ENCODE data around the gene PLPPR2.
"Not testable (repeated sequence)": the region's sequence is repeated elsewhere in the genome, so short reads cannot be mapped to it uniquely, and the experiment has no call there.

Gene PLPPR2

DNA sequence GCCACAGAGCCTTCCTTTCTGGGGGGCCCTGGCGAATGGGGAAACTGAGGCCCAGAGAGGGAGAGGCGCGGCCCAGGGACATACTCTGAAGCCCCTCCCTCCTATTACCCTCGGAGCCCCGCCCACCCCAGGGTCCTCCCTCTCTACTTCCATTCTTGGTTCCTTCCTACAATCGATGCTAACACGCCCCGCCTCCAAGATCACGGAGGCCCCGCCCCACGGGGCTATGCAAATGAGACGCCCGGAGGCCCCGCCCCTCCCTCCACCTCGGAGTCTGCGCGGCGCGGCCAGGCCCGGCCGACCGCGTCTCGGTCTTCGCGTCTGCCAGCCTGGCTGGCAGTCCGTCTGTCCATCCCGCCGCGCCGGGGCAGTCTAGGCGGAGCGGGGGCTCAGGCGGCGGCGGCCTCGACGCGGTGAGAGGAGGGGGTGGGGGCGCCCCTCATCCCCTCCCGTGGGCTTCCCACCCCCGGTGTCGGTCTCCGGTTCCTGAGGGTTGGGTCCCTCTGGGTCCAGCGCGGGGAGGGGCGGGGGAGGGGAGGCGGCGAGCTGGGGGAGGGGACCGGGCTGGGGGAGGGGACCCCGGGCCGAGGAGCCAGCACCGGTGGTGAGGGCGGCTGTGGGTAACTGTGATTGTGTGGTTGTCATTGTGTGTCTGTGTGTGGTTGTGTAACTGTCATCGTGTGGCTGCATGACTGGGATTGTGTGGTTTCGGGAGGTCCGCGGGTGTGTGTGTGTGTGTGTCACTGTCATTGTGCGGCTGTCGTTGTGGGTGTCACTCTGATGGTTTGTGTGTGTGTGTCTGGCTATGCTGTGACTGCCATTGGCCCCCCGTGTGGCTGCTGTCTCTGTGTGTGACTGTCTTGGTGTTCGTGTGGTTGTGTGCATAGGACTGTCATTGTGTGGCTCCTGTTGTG, at the start of gene PLPPR2:
Gene PLPPR2, plus strand, starts transcription at position 273 of the 914 bp plus-strand sequence. CDS start 2,242 bp downstream, outside the sequence.
- DNase-seq, result peak; percentile 94

GRCh38 chr19:11306337-11306736, 48.9 kb upstream of the PLPPR2 start:
- no peak for DNase-seq

DNA sequence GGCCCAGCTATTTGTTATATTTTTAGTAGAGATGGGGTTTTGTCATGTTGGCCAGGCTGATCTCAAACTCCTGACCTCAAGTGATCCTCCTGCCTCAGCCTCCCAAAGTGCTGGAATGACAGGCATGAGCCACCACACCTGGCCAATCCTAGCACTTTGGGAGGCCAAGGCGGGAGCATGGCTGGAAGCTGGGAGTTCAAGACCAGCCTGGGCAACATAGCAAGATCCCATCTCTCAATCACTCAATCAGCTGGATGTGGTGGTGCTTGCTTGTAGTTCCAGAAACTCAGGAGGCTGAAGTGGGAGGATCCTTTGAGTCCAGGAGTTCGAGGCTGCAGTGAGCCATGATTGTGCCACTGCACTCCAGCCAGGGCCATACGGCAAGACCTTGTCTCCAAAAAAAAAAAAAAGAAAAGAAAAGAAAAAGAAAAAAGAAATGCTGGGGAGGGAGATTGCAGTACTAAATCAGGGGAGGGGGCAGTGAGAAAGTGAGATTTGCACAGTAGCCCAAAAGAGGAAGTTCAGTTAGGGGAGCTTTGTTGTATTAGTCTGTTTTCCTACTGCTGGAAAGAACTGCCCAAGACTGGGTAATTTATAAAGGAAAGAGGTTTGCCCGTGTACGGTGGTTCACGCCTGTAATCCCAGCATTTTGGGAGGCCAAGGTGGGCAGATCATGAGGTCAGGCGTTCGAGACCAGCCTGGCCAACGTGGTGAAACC, 34.8 kb upstream of the PLPPR2 start:
- DNase-seq, result not testable (repeated sequence)

GRCh38 chr19:11321191-11322126, 33.8 kb upstream of the PLPPR2 start:
- no peak for DNase-seq

DNA sequence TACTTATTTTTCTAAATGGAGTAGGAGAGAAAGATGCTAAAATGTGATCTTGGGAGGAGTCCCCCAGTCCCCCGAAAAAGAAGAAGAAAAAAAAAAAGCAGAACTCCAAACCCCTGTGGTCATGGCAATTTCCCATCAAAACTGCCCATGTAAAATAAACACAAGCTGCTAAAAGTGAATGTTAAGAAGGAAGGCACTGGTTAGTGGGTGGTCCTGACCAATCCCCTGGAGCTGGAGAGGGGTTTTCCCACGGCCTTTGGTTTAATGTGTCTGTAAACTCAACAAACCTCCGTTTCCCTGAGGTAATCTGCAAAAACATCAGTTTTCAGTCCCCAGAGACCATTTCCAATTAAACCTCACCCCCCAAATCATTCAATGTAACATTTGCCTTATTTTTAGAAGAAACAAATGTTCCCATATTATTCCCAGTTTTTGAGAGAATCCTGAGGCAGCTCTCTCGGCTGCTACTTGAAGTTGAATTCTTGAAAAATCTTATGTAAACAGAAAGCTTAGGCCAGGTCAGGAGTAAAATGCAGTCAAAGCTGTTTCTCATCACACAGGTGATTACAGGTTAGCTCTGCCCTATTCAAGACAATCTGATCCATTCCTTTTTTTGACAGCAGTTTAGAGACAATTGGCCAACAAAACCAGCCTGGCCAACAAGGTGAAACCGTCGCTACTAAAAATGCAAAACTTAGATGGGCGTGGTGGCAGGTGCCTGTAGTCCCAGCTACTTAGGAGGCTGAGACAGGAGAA, 32.8 kb upstream of the PLPPR2 start:
- DNase-seq, result no peak

- no peak for DNase-seq
These were observed 31.6 kb upstream of the PLPPR2 start for GRCh38 chr19:11323601-11324078.

DNA sequence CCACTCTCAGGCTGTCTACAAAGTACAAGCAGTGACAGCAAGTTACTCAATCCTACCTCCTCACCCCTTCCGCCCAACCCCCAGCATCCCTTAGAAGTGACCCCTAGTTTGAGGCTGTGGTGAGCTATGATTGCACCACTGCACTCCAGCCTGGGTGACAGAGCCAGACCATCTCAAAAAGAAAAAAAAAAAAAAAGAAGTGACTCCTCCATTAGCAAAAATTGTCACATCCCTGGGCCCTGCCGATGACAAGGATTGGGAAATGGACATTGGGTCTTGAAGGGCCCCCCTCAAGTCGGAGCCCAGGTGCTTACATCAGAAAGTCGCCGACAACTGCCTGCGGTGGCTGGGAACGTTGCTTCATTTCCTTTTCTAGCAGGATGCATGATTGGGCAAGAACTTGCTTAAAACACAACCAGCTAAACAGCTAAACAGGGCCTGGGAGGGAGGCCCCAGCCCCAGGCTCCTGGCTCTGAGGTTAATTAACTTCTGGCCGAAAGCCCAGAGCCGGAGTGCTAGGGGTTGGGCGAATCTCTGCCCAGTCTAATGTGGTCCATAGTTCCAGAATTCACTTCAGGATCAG, 31.1 kb upstream of the PLPPR2 start:
- DNase-seq, result peak; percentile 48

GRCh38 chr19:11324748-11325389, 30.4 kb upstream of the PLPPR2 start:
- DNase-seq, result no peak

- DNase-seq, result no peak
These were observed 29.7 kb upstream of the PLPPR2 start for GRCh38 chr19:11325544-11325943.

GRCh38 chr19:11330127-11330526, 25.1 kb upstream of the PLPPR2 start:
- DNase-seq, result no peak

DNA sequence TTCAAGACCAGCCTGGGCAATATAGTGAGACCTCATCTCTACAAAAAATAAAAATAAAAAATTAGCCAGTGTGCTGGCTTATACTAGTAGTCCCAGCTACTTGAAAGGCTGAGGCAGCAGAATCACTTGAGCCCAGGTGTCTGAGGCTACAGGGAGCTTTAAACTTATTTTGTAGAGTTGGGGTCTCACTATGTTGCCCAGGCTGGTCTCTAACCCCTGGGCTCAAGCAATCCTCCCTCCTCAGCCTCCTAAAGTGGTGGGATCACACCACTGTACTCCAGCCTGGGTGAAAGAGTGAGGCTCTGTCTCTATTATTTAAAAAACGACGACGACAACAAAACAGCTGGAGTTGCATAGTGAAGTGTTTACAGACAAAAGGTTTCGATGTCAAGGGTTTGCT, 23.7 kb upstream of the PLPPR2 start:
- no peak for DNase-seq

DNA sequence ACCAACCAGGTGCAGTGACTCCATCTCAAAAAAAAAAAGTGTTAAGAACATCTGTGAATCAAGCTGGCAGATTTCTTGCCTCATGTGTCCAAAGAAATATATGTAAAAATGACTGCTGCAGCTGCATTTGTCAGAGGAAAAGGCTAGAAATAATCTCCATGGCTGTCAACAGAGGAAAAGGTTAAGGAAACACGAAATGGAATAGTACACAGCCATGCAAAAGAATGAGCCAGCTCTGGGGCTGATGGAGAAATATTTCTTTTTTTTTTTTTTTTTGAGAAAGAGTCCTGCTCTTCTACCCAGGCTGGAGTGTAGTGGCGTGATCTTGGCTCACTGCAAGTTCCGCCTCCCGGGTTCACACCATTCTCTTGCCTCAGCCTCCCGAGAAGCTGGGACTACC, 22.4 kb upstream of the PLPPR2 start:
- DNase-seq, result no peak

DNA sequence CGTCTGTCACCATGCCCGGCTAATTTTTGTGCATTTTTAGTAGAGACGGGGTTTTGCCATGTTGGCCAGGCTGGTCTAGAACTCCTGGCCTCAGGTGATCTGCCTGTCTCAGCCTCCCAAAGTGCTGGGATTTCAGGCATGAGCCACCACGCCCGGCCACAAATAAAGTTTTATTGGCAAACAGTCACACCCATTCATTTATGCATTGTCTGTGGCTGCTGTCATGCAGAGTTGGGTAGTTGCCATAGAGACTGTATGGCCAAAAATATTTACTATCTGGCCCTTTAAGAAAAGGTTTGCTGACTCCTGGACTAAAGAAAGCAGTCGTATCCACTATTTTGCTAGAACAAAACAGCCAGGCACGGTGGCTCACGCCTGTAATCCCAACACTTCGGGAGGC, 21.4 kb upstream of the PLPPR2 start:
- DNase-seq, result not testable (repeated sequence)

DNA sequence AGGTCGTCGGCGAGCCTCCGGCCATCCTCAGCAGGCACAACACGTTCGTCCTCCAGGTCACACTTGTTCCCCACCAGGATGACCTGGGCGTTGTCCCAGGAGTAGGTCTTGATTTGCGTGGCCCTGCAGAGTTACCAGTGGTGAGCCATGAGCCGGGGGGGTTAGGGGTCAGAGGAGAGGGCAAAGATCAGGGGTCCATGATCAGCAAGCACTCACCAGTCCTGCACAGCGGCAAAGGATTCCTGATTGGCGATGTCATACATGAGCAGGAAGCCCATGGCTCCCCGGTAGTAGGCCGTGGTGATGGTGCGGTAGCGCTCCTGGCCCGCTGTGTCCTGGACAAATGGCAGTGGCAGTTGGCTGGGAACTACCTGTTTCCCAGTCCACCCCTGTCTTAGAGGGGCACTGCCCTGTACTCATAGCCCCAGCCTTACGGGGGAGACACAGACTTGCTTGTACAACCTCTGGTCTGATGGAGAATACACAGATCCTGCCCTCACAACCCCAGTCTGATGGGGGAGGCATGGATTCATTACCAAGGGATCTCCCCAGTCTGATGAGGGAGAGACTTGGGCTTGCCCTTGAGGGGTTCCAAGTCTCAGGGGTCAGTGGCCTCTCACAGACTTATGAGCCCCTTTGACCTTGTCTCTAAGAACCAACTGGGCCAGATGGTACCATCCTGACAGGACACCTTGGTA, 19.6 kb upstream of the PLPPR2 start:
- no peak for DNase-seq

GRCh38 chr19:11337080-11337479, 18.2 kb upstream of the PLPPR2 start:
- no peak for DNase-seq

DNA sequence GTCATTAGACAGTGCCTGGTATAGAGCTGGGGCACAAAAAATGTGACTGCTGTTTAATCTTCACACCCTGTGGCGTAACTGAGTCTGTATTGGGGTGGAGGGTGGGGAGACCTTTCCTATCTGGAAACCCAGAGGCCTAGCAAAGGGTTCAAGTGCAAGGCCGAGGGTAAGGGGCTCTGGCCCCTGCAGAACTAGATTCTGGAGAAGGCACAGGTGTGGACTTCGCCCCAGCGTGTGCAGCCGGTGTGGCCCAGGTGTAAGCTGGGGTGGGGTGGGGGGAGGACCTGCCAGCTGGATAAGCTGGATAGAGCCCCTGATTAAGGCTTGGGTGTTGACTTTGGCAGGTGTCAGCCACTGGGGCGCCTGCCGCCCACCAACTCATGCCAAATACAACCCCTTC, 17.1 kb upstream of the PLPPR2 start:
- DNase-seq, result no peak

- DNase-seq, result no peak
These were observed 16.5 kb upstream of the PLPPR2 start for GRCh38 chr19:11338569-11339253.

- peak; percentile 91 for DNase-seq
These were observed 15.8 kb upstream of the PLPPR2 start, which contains the start of gene RAB3D for GRCh38 chr19:11339254-11340098. TSS of gene RAB3D (minus strand) at chr19:11339657. CDS start at chr19:11337399, 2,258 bp downstream.

- not testable (repeated sequence) for DNase-seq
These were observed 15.1 kb upstream of the PLPPR2 start for GRCh38 chr19:11340099-11340467.

Data from activated CD4-positive, alpha-beta T cell treated with anti-CD3 and anti-CD28 coated beads for 48 hours (primary cell).